GM18873 (cell line): Measurements from ENCODE around the gene PREPL.

Experiments used
- ATAC-seq: cut with Tn5 transposase; IDR thresholded peaks from one replicate; pipeline ENCODE4 v1.9.1; 2021; ENCODE audit warnings: mild to moderate bottlenecking, moderate library complexity, moderate number of reproducible peaks; ENCODE audit not compliant: unreplicated experiment, low FRiP score

Gene PREPL

GRCh38 chr2:44297431-44297830, 63.9 kb downstream of the PREPL start:
- ATAC-seq = no peak

GRCh38 chr2:44296653-44297052, 64.6 kb downstream of the PREPL start:
- no peak for ATAC-seq

GRCh38 chr2:44295633-44296359, 65.5 kb downstream of the PREPL start:
- no peak for ATAC-seq

DNA sequence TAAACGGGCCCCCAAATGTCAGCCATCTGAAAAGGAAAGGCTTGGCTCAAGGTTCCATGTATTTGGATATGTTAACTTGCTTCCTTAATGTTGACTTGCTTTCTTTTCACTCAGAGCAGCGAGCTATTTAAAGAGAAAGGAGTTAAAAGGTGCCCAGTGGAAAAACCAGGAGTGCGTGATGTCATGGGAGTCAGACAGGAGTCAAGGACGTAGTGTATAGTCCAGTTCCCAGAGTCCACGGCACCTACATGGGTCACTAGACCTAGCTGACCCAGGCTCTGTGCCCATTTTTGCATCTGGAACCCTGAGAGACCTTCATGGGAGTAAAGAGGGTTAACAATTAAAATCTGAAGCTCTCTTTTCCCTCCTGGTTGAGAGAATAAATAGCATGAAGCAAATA, 66.2 kb downstream of the PREPL start:
- no peak for ATAC-seq

- no peak for ATAC-seq
These were observed 69.7 kb downstream of the PREPL start for GRCh38 chr2:44291281-44292248.

GRCh38 chr2:44290261-44290660, 71.0 kb downstream of the PREPL start:
- no peak for ATAC-seq

GRCh38 chr2:44286884-44287638, 74.2 kb downstream of the PREPL start:
- no peak for ATAC-seq

- no peak for ATAC-seq
These were observed 75.0 kb downstream of the PREPL start for GRCh38 chr2:44286119-44286883.

- no peak for ATAC-seq
These were observed 76.1 kb downstream of the PREPL start for GRCh38 chr2:44285174-44285573.

GRCh38 chr2:44283116-44283666, 78.1 kb downstream of the PREPL start:
- no peak for ATAC-seq

GRCh38 chr2:44280869-44281268, 80.4 kb downstream of the PREPL start:
- no peak for ATAC-seq

GRCh38 chr2:44277541-44277940, 83.8 kb downstream of the PREPL start:
- ATAC-seq = no peak

- no peak for ATAC-seq
These were observed 85.4 kb downstream of the PREPL start for GRCh38 chr2:44275927-44276303.

DNA sequence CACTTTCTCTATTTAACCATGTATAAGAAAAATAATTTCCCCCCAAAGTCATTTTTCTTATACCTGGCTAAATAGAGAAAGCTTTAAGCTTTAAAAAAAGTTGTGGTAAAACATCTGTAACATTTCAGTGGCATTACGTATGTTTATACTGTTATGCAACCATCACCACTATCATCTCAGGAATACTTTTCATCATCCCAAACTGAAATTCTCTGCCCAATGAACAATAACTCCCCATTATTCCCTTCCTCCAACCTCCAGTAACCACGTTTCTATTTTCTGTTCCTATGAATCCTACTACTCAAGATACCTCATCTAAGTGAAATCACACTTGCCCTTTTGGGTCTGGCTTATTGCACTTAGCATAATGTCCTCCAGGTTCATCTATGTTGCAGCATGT, 87.7 kb downstream of the PREPL start:
- no peak for ATAC-seq

DNA sequence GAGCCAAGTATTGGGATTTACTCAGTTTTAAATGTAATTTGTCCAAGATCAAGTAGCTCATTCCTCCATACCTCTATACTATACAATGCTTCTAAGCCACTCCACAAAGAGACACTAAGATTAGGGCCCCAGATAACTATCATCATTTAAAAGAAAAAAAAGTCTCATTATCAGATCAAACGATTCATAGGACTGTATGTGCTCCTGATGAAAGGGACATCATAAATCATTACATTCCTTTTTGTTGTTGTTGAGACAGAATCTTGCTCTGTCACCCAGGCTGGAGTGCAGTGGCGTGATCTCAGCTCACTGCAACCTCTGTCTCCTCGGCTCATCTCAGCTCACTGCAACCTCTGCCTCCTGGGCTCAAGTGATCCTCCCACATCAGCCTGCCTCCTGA, 88.2 kb downstream of the PREPL start:
- ATAC-seq = no peak

DNA sequence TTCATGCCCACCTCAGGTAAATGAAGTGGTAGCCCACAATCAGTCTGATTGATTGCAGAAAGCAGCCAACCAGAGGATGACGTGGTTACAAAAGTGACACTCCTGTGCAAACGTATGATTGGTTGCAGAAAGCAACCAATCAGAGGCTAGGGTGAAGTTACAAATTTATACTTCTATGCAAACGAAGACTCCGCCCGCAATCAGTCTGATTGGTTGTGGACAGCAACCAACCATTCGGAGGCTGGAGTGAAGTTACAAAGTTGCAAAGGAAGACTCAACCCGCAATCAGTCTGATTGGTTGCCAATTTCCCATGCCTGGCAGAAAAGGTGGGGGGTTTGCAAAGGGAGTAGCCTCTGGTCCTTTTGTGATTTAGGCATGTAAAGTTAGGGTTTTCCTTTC, 90.0 kb downstream of the PREPL start:
- ATAC-seq = no peak

DNA sequence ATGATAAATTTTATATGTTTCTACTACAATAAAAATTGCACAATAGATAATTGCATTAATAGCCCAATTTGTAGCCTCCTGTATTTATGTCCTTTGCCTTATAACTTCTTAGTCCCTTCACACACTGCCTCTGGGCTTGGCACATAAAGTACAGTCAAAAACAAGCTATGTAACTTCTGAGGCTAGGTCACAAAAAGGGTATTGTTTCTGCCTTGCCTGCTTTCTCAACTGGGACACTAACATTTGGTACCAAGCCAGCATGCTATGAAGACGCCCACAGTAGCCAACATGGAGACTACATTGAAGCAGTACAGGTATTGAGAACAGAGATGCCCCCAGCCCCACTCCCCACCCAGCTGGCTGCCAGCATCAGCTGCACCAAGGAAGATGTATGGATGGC, 91.5 kb downstream of the PREPL start:
- no peak for ATAC-seq

DNA sequence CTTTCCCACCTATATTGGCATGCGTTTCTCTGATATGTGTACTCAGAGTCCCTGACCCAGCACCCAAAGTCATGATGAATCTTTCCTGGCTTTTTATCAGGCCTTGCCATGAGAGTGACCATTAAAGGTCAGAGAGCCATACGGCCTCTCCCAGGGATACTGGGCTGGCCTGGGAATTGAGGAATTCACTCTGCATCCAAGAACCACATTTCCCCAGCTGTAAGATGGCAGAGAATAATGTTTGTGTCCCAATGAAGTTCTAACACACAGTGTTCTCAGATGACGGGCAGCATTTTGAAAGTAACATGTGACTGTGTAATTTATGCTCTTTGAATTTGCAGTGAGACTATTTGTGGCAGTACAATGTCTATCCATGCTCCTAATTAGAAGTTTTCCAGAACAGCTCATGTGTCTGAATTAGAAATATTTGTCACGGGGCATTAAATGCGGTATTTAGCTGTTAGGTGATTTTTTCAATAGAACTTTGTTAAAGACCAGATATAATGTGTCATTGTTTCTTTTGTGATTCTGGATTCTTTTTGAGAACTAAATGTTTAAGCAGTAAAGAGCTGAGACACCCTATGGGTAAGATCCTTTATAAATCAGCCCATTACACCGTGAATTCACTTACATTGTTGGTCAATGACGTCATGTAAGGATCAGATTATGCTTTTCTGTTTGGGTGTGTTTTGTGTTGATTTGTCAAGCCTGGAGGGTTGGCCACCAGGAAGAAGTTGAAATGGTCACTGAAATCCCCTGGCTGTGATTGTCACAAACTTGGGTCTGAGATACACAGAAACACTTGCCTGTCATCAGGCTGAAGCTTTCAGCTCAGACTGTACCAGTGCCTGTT, 93.3 kb downstream of the PREPL start:
- no peak for ATAC-seq
